ENCODE results near the gene FADS1. TPM values are rescaled to one million over a fixed set of nuclear protein-coding genes. Genes with fewer than 3 reads are reported as not detected.
A peak's percentile ranks its signal among the peaks of the same experiment; 100 is the strongest.

FADS1 gene
- total and polyA plus RNA-seq, 2 of the 13 experiments (the other 11 are each of a cell fraction or from before 2014, with no cell fraction given): 91.8 to 108 TPM

DNA sequence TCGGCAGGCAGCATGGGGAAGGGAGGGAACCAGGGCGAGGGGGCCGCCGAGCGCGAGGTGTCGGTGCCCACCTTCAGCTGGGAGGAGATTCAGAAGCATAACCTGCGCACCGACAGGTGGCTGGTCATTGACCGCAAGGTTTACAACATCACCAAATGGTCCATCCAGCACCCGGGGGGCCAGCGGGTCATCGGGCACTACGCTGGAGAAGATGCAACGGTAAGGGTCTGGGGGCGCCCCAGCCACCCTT is 11.5 kb upstream of the FADS1 start (continued):
- TF ChIP-seq, protein P1, sequence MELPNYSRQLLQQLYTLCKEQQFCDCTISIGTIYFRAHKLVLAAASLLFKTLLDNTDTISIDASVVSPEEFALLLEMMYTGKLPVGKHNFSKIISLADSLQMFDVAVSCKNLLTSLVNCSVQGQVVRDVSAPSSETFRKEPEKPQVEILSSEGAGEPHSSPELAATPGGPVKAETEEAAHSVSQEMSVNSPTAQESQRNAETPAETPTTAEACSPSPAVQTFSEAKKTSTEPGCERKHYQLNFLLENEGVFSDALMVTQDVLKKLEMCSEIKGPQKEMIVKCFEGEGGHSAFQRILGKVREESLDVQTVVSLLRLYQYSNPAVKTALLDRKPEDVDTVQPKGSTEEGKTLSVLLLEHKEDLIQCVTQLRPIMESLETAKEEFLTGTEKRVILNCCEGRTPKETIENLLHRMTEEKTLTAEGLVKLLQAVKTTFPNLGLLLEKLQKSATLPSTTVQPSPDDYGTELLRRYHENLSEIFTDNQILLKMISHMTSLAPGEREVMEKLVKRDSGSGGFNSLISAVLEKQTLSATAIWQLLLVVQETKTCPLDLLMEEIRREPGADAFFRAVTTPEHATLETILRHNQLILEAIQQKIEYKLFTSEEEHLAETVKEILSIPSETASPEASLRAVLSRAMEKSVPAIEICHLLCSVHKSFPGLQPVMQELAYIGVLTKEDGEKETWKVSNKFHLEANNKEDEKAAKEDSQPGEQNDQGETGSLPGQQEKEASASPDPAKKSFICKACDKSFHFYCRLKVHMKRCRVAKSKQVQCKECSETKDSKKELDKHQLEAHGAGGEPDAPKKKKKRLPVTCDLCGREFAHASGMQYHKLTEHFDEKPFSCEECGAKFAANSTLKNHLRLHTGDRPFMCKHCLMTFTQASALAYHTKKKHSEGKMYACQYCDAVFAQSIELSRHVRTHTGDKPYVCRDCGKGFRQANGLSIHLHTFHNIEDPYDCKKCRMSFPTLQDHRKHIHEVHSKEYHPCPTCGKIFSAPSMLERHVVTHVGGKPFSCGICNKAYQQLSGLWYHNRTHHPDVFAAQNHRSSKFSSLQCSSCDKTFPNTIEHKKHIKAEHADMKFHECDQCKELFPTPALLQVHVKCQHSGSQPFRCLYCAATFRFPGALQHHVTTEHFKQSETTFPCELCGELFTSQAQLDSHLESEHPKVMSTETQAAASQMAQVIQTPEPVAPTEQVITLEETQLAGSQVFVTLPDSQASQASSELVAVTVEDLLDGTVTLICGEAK (IDR thresholded peaks at IDR 0.05): no peak
- TF ChIP-seq, protein P1 (CRISPR knock-in tag; IDR thresholded peaks at IDR 0.05): peak; percentile 71; the same call in 1 of the 2 replicates
- TF ChIP-seq ZNF207 (IDR thresholded peaks at IDR 0.05; ENCODE audit: borderline replicate concordance) (no peak), HNF4A (CRISPR knock-in tag; IDR thresholded peaks at IDR 0.05) (no peak), MIXL1 (CRISPR knock-in tag; IDR thresholded peaks at IDR 0.05) (no peak), KAT2B (IDR thresholded peaks at IDR 0.05; ENCODE audit: borderline replicate concordance, low read depth, low read length) (no peak), WIZ (CRISPR knock-in tag; IDR thresholded peaks at IDR 0.05) (no peak), POGZ (CRISPR knock-in tag; IDR thresholded peaks at IDR 0.05) (no peak)
- TF ChIP-seq, protein P2, sequence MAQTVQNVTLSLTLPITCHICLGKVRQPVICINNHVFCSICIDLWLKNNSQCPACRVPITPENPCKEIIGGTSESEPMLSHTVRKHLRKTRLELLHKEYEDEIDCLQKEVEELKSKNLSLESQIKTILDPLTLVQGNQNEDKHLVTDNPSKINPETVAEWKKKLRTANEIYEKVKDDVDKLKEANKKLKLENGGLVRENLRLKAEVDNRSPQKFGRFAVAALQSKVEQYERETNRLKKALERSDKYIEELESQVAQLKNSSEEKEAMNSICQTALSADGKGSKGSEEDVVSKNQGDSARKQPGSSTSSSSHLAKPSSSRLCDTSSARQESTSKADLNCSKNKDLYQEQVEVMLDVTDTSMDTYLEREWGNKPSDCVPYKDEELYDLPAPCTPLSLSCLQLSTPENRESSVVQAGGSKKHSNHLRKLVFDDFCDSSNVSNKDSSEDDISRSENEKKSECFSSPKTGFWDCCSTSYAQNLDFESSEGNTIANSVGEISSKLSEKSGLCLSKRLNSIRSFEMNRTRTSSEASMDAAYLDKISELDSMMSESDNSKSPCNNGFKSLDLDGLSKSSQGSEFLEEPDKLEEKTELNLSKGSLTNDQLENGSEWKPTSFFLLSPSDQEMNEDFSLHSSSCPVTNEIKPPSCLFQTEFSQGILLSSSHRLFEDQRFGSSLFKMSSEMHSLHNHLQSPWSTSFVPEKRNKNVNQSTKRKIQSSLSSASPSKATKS (CRISPR knock-in tag; IDR thresholded peaks at IDR 0.05): no peak
- TF ChIP-seq, protein P3, sequence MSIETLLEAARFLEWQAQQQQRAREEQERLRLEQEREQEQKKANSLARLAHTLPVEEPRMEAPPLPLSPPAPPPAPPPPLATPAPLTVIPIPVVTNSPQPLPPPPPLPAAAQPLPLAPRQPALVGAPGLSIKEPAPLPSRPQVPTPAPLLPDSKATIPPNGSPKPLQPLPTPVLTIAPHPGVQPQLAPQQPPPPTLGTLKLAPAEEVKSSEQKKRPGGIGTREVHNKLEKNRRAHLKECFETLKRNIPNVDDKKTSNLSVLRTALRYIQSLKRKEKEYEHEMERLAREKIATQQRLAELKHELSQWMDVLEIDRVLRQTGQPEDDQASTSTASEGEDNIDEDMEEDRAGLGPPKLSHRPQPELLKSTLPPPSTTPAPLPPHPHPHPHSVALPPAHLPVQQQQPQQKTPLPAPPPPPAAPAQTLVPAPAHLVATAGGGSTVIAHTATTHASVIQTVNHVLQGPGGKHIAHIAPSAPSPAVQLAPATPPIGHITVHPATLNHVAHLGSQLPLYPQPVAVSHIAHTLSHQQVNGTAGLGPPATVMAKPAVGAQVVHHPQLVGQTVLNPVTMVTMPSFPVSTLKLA (IDR thresholded peaks at IDR 0.05): no peak
- TF ChIP-seq, protein P4, sequence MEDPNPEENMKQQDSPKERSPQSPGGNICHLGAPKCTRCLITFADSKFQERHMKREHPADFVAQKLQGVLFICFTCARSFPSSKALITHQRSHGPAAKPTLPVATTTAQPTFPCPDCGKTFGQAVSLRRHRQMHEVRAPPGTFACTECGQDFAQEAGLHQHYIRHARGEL (CRISPR knock-in tag; IDR thresholded peaks at IDR 0.05): no peak
- TF ChIP-seq, protein P5, sequence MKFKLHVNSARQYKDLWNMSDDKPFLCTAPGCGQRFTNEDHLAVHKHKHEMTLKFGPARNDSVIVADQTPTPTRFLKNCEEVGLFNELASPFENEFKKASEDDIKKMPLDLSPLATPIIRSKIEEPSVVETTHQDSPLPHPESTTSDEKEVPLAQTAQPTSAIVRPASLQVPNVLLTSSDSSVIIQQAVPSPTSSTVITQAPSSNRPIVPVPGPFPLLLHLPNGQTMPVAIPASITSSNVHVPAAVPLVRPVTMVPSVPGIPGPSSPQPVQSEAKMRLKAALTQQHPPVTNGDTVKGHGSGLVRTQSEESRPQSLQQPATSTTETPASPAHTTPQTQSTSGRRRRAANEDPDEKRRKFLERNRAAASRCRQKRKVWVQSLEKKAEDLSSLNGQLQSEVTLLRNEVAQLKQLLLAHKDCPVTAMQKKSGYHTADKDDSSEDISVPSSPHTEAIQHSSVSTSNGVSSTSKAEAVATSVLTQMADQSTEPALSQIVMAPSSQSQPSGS (CRISPR knock-in tag; IDR thresholded peaks at IDR 0.05): no peak
- TF ChIP-seq, protein P6, sequence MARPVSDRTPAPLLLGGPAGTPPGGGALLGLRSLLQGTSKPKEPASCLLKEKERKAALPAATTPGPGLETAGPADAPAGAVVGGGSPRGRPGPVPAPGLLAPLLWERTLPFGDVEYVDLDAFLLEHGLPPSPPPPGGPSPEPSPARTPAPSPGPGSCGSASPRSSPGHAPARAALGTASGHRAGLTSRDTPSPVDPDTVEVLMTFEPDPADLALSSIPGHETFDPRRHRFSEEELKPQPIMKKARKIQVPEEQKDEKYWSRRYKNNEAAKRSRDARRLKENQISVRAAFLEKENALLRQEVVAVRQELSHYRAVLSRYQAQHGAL (CRISPR knock-in tag; IDR thresholded peaks at IDR 0.05; ENCODE audit: not compliant biosample characterization): no peak
- TF ChIP-seq, protein P7, sequence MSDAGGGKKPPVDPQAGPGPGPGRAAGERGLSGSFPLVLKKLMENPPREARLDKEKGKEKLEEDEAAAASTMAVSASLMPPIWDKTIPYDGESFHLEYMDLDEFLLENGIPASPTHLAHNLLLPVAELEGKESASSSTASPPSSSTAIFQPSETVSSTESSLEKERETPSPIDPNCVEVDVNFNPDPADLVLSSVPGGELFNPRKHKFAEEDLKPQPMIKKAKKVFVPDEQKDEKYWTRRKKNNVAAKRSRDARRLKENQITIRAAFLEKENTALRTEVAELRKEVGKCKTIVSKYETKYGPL (CRISPR knock-in tag; IDR thresholded peaks at IDR 0.05): no peak

Measured in HepG2 (cell line).